ENCODE measurements around the gene ACTR3C.

DNA sequence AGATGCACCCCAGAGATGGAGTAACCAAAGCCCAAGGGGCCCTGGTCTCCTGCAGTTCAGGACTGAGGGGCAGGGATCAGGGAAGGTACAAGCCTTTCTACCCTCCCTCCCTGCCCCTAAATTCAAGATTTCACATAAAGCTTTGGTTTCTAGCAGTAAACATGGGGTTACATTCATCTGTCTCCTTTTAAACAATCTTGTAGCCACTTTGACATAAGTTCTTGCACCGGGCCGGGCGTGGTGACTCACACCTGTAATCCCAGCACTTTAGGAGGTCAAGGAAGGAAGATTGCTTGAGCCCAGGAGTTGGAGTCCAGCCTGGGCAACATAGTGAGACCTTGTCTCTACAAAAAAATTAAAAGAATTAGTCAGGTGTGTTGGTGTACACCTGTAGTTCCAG lies 4.0 kb upstream of the ACTR3C start:
- TF ChIP-seq, protein P1, sequence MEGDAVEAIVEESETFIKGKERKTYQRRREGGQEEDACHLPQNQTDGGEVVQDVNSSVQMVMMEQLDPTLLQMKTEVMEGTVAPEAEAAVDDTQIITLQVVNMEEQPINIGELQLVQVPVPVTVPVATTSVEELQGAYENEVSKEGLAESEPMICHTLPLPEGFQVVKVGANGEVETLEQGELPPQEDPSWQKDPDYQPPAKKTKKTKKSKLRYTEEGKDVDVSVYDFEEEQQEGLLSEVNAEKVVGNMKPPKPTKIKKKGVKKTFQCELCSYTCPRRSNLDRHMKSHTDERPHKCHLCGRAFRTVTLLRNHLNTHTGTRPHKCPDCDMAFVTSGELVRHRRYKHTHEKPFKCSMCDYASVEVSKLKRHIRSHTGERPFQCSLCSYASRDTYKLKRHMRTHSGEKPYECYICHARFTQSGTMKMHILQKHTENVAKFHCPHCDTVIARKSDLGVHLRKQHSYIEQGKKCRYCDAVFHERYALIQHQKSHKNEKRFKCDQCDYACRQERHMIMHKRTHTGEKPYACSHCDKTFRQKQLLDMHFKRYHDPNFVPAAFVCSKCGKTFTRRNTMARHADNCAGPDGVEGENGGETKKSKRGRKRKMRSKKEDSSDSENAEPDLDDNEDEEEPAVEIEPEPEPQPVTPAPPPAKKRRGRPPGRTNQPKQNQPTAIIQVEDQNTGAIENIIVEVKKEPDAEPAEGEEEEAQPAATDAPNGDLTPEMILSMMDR (IDR thresholded peaks at IDR 0.05 in 4 of 5, conservative IDR thresholded peaks at IDR 0.05 in 1 of 5): no peak
- TF ChIP-seq POLR2A (IDR thresholded peaks at IDR 0.05): no peak
